H1 (cell line): ENCODE results near the gene MAP2K2. TPM values are rescaled to one million over a fixed set of nuclear protein-coding genes. Genes with fewer than 3 reads are reported as not detected.

Experiments used
- RXRA ChIP-seq: IDR thresholded peaks from 2 replicates; pipeline ENCODE4 v1.6.1; 2011; ENCODE audit warnings: low read depth, mild to moderate bottlenecking, low read length, moderate library complexity; ENCODE audit not compliant: insufficient read depth
- polyA plus RNA-seq, 7 experiments: library from polyadenylated mRNA; depleted of rRNA in 3 of 7; stranded (reverse) in 5 of 7; unstranded in 2 of 7; fragments of >200 nt in 5 of 7; fragments of 200-250 nt in 2 of 7; gene quantifications; 1 replicate in 5 of 7; 2 replicates in 1 of 7; 4 replicates in 1 of 7; pipeline versions ENCODE4 v1.2.1 to v1.2.3, GENCODE V29; 2011 to 2013; ENCODE audit warnings: missing spikeins in 2 of 7, mixed read lengths in 2 of 7
- total RNA-seq: library from RNA; stranded (reverse); fragmentation: NEBNext Ultra II Directional; extraction: Animal tissue kit (Norgen Biotek cat#: 25700); gene quantifications from 2 replicates; pipeline ENCODE4 v1.2.1, GENCODE V29; 2021

MAP2K2 gene
- total and polyA plus RNA-seq, 2 of the 8 experiments (the other 6 are each of a cell fraction or from before 2014, with no cell fraction given): 111 to 162 TPM

GRCh38 chr19:4064496-4065260 is 59.2 kb downstream of the MAP2K2 start (continued):
- no peak for TF ChIP-seq RXRA
